HUES64 (cell line): Measurements from ENCODE around the gene MTMR10.

Source experiments
- H3K27ac ChIP-seq: 2 replicates; pipeline ENCODE4 v1.7.0; 2013; ENCODE audit warnings: low read depth, low read length, inconsistent platforms
- H3K27me3 ChIP-seq: 2 replicates; pipeline ENCODE4 v1.6.1; 2013; ENCODE audit warnings: mild to moderate bottlenecking, low read length; ENCODE audit not compliant: insufficient read depth
- H3K36me3 ChIP-seq: 2 replicates; pipeline ENCODE4 v1.6.1; 2013; ENCODE audit warnings: mild to moderate bottlenecking, low read length; ENCODE audit not compliant: insufficient read depth
- H3K4me1 ChIP-seq: 2 replicates; pipeline ENCODE4 v1.6.1; 2013; ENCODE audit warnings: mild to moderate bottlenecking, low read length, moderate library complexity; ENCODE audit not compliant: insufficient read depth
- H3K4me3 ChIP-seq: 2 replicates; pipeline ENCODE4 v1.5.1; 2013; ENCODE audit warnings: mild to moderate bottlenecking, low read length, moderate library complexity
- H3K9ac ChIP-seq: 2 replicates; pipeline ENCODE4 v1.6.1; 2013; ENCODE audit warnings: mild to moderate bottlenecking, low read depth, low read length
- H3K9me3 ChIP-seq: 2 replicates; pipeline ENCODE4 v1.6.1; 2013; ENCODE audit warnings: low read depth, low read length; ENCODE audit not compliant: insufficient read depth
- WGBS: fragments of 150-250, 120-280 bp; methylation state at CpG from one replicate; pipeline ENCODE4 v1.1.7; 2013; ENCODE audit warnings: missing lambda C conversion rate; 5-methylcytosine and 5-hydroxymethylcytosine counted together

The MTMR10 gene

DNA sequence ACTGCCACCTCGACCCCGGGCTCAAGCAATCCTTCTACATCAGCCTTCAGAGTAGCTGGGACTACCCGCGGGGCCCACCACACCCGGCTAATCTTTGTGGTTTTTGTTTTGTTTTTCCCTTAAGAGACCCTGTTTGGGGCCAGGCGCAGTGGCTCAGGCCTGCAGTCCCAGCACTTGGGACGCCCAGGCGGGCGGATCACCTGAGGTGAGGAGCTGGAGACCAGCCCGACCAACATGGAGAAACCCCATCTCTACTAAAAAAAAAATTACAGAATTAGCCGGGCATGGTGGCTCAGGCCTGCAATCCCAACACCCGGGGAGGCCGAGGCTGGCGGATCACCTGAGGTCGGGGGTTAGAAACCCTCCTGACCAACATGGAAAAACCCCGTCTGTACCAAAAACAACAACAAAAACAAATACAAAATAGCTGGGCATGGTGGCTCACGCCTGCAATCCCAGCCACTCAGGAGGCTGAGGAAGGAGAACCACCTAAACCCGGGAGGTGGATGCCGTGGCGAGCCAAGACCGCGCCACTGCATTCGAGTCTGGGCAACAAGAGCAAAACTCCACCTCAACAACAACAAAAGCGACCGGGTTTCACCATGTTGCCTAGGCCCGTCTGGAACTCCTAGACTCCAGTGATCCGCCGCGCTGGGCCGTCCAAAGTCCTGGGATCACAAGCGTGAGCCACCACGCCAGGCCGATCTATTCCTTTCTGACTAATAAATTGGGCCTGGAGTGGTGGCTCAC lies 95.8 kb downstream of the MTMR10 start:
- no peak overlapping the region for H3K27ac ChIP-seq
- WGBS = 86% methylated on average over 33 of the region's 33 CpGs
- H3K9ac ChIP-seq = no peak overlapping the region
- no peaks in the 10 kb centered on the region for H3K36me3 ChIP-seq
- no peak overlapping the region for H3K4me3 ChIP-seq
- no peaks in the 10 kb centered on the region for H3K27me3 ChIP-seq
- H3K4me1 ChIP-seq = peaks cover 7% of the 10 kb centered on the region
- no peaks in the 10 kb centered on the region for H3K9me3 ChIP-seq

DNA sequence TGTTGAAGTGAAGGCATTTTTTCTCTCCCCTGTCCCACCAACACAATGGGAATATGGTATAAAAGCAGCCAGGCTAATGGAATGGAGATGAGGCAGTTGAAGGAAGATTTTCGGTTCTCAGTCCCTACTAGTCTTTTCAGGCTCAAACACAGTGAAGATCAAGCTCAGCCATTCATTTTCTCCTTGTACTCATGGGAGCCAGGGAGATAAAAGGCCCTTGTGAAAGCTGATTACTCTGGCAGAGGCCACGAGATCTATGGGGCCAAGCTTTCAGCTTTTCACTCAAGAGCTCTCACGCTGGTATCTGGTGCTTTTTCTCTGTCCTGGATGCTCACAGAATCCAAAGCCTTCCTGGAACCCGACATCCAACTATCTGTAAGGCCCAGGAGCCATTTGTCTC lies 102.2 kb downstream of the MTMR10 start:
- no peak overlapping the region for H3K9ac ChIP-seq
- H3K4me1 ChIP-seq = no peaks in the 10 kb centered on the region
- H3K27ac ChIP-seq = no peak overlapping the region
- H3K9me3 ChIP-seq = no peaks in the 10 kb centered on the region
- WGBS = 86% methylated on average over 4 of the region's 4 CpGs
- no peaks in the 10 kb centered on the region for H3K36me3 ChIP-seq
- H3K27me3 ChIP-seq = no peaks in the 10 kb centered on the region
- H3K4me3 ChIP-seq = no peak overlapping the region
